HCEC 1CT (cell line): ENCODE results near the gene FAM177A1.
A peak's percentile ranks its signal among the peaks of the same experiment; 100 is the strongest.
"Not testable (repeated sequence)": the region's sequence is repeated elsewhere in the genome, so short reads cannot be mapped to it uniquely, and the experiment has no call there.

Source experiments
- DNase-seq: peaks from one replicate; pipeline ENCODE4 v3.0.0-alpha.2; 2017

The FAM177A1 gene

GRCh38 chr14:35046048-35046750 is at the start of gene FAM177A1:
FAM177A1 (plus strand) TSS chr14:35046272; CDS start chr14:35046464, 192 bp downstream.
- DNase-seq, result peak; percentile 96

- DNase-seq, result no peak
Measured at GRCh38 chr14:34997762-34998161, 48.3 kb upstream of the FAM177A1 start.

- DNase-seq, result no peak
Measured at GRCh38 chr14:34999500-34999899, 46.6 kb upstream of the FAM177A1 start.

- DNase-seq, result no peak
Measured at GRCh38 chr14:35001621-35002020, 44.5 kb upstream of the FAM177A1 start.

GRCh38 chr14:35004839-35005238 is 41.2 kb upstream of the FAM177A1 start:
- no peak for DNase-seq

GRCh38 chr14:35016568-35016967 is 29.5 kb upstream of the FAM177A1 start:
- no peak for DNase-seq

- no peak for DNase-seq
Measured at GRCh38 chr14:35020713-35021112, 25.4 kb upstream of the FAM177A1 start.

GRCh38 chr14:35028435-35028834 is 17.6 kb upstream of the FAM177A1 start:
- no peak for DNase-seq

- DNase-seq, result no peak
Measured at GRCh38 chr14:35032562-35032961, 13.5 kb upstream of the FAM177A1 start.

- DNase-seq, result no peak
Measured at GRCh38 chr14:35034440-35034833, 11.6 kb upstream of the FAM177A1 start.

- not testable (repeated sequence) for DNase-seq
Measured at GRCh38 chr14:35034944-35035554, 11.0 kb upstream of the FAM177A1 start.

- not testable (repeated sequence) for DNase-seq
Measured at GRCh38 chr14:35038312-35038711, 7.8 kb upstream of the FAM177A1 start.

GRCh38 chr14:35042632-35043031 is 3.4 kb upstream of the FAM177A1 start:
- no peak for DNase-seq

GRCh38 chr14:35043046-35043445 is 3.0 kb upstream of the FAM177A1 start:
- no peak for DNase-seq

- peak; percentile 22 for DNase-seq
Measured at GRCh38 chr14:35044939-35045797, 904 bp upstream of the FAM177A1 start.

GRCh38 chr14:35045798-35046047 is 349 bp upstream of the FAM177A1 start:
- no peak for DNase-seq

- peak; percentile 55 for DNase-seq
Measured at GRCh38 chr14:35046751-35047536, 872 bp downstream of the FAM177A1 start.

GRCh38 chr14:35047976-35048513 is 2.0 kb downstream of the FAM177A1 start:
- DNase-seq, result no peak

GRCh38 chr14:35050652-35051051 is 4.6 kb downstream of the FAM177A1 start:
- peak; percentile 55 for DNase-seq

- DNase-seq, result no peak
Measured at GRCh38 chr14:35051796-35052195, 5.7 kb downstream of the FAM177A1 start.

- no peak for DNase-seq
Measured at GRCh38 chr14:35052637-35053036, 6.6 kb downstream of the FAM177A1 start.

GRCh38 chr14:35061113-35061791 is 15.2 kb downstream of the FAM177A1 start:
- not testable (repeated sequence) for DNase-seq
